SH-SY5Y (cell line): ENCODE data around the gene BOD1L2.

Experiments
- GATA2 ChIP-seq: IDR thresholded peaks from 2 replicates; pipeline ENCODE4 v1.6.1; 2011; ENCODE audit warnings: mild to moderate bottlenecking, low read depth, low read length
- GATA3 ChIP-seq: IDR thresholded peaks from 2 replicates; pipeline ENCODE4 v1.6.1; 2011; ENCODE audit warnings: low read depth, mild to moderate bottlenecking, low read length, moderate library complexity

DNA sequence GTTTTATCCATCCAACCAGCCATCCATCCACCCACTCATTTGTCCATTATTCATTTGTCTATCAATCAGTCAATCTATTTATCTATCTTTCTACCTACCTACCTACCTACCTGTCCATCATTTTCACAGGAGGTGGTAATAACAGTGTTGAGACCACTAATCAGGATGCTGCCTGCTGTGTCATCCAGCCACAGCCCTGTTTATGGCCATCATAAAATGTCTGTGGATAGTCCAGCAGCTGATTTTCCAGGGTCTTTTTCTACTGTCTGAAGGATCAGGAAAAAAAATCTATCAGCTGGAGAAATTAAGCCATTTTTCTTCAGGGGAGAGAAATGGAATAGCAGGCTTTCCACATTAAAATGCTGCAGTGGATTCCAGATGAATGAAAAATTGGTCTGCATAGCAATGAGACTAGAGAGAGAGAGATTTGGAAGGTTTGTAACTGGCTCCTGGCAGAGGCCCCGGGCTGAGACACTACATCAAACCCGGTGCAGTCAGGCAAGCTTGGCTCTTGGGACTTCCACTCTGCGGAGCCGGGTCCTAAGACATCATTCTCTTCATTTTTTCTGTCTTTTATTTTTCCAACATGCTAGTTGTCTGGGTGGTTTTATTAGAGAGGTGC is 33.0 kb upstream of the BOD1L2 start:
- no peak for TF ChIP-seq GATA2
- no peak for TF ChIP-seq GATA3
